Gastrocnemius medialis (tissue), 4 donors: Measurements from ENCODE around the gene TNFRSF6B.

Source experiments
- CTCF ChIP-seq, 5 experiments: fragments of 450-650 bp in 3 of 5; fragments of 200-600 bp in 2 of 5; sonication (generic) in 2 of 5; IDR thresholded peaks in 4 of 5; conservative IDR thresholded peaks in 1 of 5; 1 replicate in 4 of 5; 2 replicates in 1 of 5; pipeline ENCODE4 v1.5.1; 2016 to 2019; ENCODE audit warnings: antibody characterized with exemption in 5 of 5, mild to moderate bottlenecking in 3 of 5, moderate library complexity in 3 of 5
- POLR2A ChIP-seq, 2 donors: fragments of 450-650 bp; IDR thresholded peaks; one replicate each; pipeline ENCODE4 v1.6.1; 2017; ENCODE audit warnings: antibody characterized with exemption in 2 of 2, mild to moderate bottlenecking in 2 of 2, moderate library complexity in 2 of 2

GRCh38 chr20:63703976-63704748, 7.7 kb downstream of the TNFRSF6B start:
- TF ChIP-seq CTCF (IDR thresholded peaks at IDR 0.05 in 4 of 5, conservative IDR thresholded peaks at IDR 0.05 in 1 of 5) (no peak), POLR2A (IDR thresholded peaks at IDR 0.05) (no peak)
